C4-2B (cell line): Measurements from ENCODE around the gene KIR2DL4.
"Not testable (repeated sequence)": the region's sequence is repeated elsewhere in the genome, so short reads cannot be mapped to it uniquely, and the experiment has no call there.

Experiments
- ZFX ChIP-seq: fragments of 450-650 bp; IDR thresholded peaks from 2 replicates; pipeline ENCODE4 v1.6.1; 2017
- TF ChIP-seq, protein P1 (sequence below): fragments of 450-650 bp; conservative IDR thresholded peaks from 2 replicates; pipeline ENCODE4 v1.5.1; 2017; ENCODE audit warnings: mild to moderate bottlenecking

DNA sequence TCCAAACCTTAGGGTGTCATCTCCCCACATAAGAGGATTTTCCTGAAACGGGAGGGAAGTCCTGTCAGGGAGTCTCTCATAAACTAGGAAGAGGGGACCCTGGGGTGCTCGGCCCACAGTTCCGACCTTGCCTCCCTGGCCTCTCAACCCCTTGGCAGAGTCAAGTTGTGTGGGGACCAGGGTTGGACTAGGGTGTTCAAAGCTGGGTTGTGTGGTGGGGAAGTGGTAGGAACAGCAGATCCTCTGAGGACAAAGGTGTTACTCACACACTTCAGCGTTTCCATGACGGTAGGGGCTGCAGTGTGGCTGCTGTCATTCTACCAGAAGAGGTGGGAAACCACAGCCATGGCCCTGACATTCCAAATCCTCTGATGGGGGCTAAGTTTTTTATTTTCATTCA, 31.7 kb downstream of the KIR2DL4 start:
- TF ChIP-seq, protein P1, sequence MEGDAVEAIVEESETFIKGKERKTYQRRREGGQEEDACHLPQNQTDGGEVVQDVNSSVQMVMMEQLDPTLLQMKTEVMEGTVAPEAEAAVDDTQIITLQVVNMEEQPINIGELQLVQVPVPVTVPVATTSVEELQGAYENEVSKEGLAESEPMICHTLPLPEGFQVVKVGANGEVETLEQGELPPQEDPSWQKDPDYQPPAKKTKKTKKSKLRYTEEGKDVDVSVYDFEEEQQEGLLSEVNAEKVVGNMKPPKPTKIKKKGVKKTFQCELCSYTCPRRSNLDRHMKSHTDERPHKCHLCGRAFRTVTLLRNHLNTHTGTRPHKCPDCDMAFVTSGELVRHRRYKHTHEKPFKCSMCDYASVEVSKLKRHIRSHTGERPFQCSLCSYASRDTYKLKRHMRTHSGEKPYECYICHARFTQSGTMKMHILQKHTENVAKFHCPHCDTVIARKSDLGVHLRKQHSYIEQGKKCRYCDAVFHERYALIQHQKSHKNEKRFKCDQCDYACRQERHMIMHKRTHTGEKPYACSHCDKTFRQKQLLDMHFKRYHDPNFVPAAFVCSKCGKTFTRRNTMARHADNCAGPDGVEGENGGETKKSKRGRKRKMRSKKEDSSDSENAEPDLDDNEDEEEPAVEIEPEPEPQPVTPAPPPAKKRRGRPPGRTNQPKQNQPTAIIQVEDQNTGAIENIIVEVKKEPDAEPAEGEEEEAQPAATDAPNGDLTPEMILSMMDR: not testable (repeated sequence)
- not testable (repeated sequence) for TF ChIP-seq ZFX
